HepG2 (cell line): ENCODE measurements around the gene PTPN22. TPM values are rescaled to one million over a fixed set of nuclear protein-coding genes. Genes with fewer than 3 reads are reported as not detected.

Source experiments
- CEBPB ChIP-seq: IDR thresholded peaks from 2 replicates; pipeline ENCODE4 v1.6.1; 2011; ENCODE audit warnings: low read depth, low read length, improper control_type of control experiment, borderline replicate concordance
- FOXP1 ChIP-seq, 2 experiments: fragments of 450-650 bp in 1 of 2; IDR thresholded peaks; 2 replicates each; pipeline ENCODE4 v1.6.1; 2017 to 2018; ENCODE audit warnings: antibody characterized with exemption in 1 of 2
- KAT8 ChIP-seq: IDR thresholded peaks from 2 replicates; pipeline ENCODE4 v1.6.1; 2016; ENCODE audit warnings: missing genetic modification reagents, missing compliant biosample characterization
- SRSF4 ChIP-seq: fragments of 200-400 bp; formaldehyde crosslinking; IDR thresholded peaks from one replicate; pipeline ENCODE4 v1.6.1; 2018; ENCODE audit warnings: mild to moderate bottlenecking, low read depth, low read length, moderate library complexity; ENCODE audit not compliant: poor library complexity, severe bottlenecking
- ZNF44 ChIP-seq: sonication (generic); formaldehyde crosslinking; IDR thresholded peaks from 2 replicates; pipeline ENCODE4 v1.5.1; 2020; ENCODE audit warnings: mild to moderate bottlenecking, missing genetic modification reagents
- ZNF792 ChIP-seq: IDR thresholded peaks from 2 replicates; pipeline ENCODE4 v1.6.1; 2016
- polyA plus RNA-seq, 8 experiments: library from polyadenylated mRNA; depleted of rRNA in 3 of 8; stranded (reverse) in 7 of 8; unstranded in 1 of 8; fragments of >200 nt; fragmentation: Illumina TruSeq in 4 of 8; extraction: Trizol in 4 of 8; gene quantifications; 2 replicates each; pipeline versions ENCODE4 v1.2.1 to v1.2.3, GENCODE V29; 2011 to 2016; ENCODE audit warnings: low read depth in 4 of 8, missing spikeins in 1 of 8, mixed read lengths in 1 of 8; ENCODE audit not compliant: insufficient read depth in 1 of 8
- total RNA-seq, 5 experiments: library from RNA; depleted of rRNA; stranded (reverse); fragments of >200 nt; fragmentation: Illumina TruSeq; extraction: Trizol; gene quantifications; 2 replicates each; pipeline ENCODE4 v1.2.3, GENCODE V29; 2016; ENCODE audit warnings: low read depth in 1 of 5
- TF ChIP-seq, protein P1 (sequence below): IDR thresholded peaks from 2 replicates; pipeline ENCODE4 v1.6.1; 2016; ENCODE audit warnings: mild to moderate bottlenecking
- TF ChIP-seq, protein P2 (sequence below): sonication (generic); formaldehyde crosslinking; IDR thresholded peaks from 2 replicates; pipeline ENCODE4 v1.4.0; 2020; ENCODE audit warnings: missing genetic modification reagents
- TF ChIP-seq, protein P3 (sequence below): sonication (generic); formaldehyde crosslinking; IDR thresholded peaks from 2 replicates; pipeline ENCODE4 v1.9.0; 2021; ENCODE audit warnings: mild to moderate bottlenecking, missing genetic modification reagents
- TF ChIP-seq, protein P4 (sequence below): sonication (generic); formaldehyde crosslinking; IDR thresholded peaks from 2 replicates; pipeline ENCODE4 v1.9.0; 2021; ENCODE audit warnings: missing genetic modification reagents, borderline replicate concordance
- TF ChIP-seq, protein P5 (sequence below): sonication (generic); formaldehyde crosslinking; IDR thresholded peaks from 2 replicates; pipeline ENCODE4 v1.5.1; 2020; ENCODE audit warnings: mild to moderate bottlenecking, missing genetic modification reagents, borderline replicate concordance

Gene PTPN22
- total and polyA plus RNA-seq, 2 of the 13 experiments (the other 11 are each of a cell fraction or from before 2014, with no cell fraction given), result not detected

DNA sequence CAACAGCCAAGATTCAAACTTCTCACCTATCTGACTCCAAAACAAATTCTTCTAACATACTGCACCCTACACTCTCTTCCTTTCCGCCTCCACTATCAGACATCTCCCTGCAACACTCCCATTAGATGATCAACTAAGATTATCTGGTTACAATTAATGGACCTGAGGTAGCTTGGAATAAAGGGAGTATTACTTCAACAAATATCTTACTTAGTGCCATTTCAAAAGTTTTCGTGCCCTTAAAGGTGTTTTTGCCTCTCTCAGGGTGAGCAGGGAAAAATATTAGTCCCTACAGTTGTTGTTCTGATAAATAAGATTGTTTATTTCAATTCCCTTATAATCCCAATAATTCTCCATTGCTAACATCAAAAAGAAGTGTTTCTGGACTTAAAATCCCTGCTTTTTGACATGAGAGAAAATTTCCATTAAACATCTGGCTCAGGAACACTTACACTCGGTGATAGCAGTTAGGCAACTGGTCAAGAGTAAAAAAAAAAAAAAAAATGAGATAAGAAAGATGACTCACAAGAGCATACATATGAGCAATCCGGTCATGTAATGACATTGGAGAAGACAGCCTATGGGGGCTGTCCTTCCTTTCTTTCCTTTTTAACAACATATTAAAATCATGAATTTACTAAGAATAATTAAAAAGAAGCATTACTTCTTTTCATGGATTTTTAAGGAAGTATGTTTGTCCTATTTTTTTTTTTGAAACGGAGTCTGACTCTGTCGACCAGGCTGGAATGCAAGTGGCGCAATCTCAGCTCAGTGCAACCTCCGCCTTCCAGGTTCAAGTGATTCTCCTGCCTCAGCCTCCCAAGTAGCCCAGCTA is 66.9 kb downstream of the PTPN22 start (continued):
- TF ChIP-seq, protein P1, sequence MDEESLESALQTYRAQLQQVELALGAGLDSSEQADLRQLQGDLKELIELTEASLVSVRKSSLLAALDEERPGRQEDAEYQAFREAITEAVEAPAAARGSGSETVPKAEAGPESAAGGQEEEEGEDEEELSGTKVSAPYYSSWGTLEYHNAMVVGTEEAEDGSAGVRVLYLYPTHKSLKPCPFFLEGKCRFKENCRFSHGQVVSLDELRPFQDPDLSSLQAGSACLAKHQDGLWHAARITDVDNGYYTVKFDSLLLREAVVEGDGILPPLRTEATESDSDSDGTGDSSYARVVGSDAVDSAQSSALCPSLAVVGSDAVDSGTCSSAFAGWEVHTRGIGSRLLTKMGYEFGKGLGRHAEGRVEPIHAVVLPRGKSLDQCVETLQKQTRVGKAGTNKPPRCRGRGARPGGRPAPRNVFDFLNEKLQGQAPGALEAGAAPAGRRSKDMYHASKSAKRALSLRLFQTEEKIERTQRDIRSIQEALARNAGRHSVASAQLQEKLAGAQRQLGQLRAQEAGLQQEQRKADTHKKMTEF (CRISPR knock-in tag), result 0 out of 2 replicates have a peak, but pooled peaks have one; percentile 25
- peak; percentile 54 for TF ChIP-seq CEBPB
- TF ChIP-seq, protein P2, sequence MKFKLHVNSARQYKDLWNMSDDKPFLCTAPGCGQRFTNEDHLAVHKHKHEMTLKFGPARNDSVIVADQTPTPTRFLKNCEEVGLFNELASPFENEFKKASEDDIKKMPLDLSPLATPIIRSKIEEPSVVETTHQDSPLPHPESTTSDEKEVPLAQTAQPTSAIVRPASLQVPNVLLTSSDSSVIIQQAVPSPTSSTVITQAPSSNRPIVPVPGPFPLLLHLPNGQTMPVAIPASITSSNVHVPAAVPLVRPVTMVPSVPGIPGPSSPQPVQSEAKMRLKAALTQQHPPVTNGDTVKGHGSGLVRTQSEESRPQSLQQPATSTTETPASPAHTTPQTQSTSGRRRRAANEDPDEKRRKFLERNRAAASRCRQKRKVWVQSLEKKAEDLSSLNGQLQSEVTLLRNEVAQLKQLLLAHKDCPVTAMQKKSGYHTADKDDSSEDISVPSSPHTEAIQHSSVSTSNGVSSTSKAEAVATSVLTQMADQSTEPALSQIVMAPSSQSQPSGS (CRISPR knock-in tag), result no peak
- TF ChIP-seq, protein P3, sequence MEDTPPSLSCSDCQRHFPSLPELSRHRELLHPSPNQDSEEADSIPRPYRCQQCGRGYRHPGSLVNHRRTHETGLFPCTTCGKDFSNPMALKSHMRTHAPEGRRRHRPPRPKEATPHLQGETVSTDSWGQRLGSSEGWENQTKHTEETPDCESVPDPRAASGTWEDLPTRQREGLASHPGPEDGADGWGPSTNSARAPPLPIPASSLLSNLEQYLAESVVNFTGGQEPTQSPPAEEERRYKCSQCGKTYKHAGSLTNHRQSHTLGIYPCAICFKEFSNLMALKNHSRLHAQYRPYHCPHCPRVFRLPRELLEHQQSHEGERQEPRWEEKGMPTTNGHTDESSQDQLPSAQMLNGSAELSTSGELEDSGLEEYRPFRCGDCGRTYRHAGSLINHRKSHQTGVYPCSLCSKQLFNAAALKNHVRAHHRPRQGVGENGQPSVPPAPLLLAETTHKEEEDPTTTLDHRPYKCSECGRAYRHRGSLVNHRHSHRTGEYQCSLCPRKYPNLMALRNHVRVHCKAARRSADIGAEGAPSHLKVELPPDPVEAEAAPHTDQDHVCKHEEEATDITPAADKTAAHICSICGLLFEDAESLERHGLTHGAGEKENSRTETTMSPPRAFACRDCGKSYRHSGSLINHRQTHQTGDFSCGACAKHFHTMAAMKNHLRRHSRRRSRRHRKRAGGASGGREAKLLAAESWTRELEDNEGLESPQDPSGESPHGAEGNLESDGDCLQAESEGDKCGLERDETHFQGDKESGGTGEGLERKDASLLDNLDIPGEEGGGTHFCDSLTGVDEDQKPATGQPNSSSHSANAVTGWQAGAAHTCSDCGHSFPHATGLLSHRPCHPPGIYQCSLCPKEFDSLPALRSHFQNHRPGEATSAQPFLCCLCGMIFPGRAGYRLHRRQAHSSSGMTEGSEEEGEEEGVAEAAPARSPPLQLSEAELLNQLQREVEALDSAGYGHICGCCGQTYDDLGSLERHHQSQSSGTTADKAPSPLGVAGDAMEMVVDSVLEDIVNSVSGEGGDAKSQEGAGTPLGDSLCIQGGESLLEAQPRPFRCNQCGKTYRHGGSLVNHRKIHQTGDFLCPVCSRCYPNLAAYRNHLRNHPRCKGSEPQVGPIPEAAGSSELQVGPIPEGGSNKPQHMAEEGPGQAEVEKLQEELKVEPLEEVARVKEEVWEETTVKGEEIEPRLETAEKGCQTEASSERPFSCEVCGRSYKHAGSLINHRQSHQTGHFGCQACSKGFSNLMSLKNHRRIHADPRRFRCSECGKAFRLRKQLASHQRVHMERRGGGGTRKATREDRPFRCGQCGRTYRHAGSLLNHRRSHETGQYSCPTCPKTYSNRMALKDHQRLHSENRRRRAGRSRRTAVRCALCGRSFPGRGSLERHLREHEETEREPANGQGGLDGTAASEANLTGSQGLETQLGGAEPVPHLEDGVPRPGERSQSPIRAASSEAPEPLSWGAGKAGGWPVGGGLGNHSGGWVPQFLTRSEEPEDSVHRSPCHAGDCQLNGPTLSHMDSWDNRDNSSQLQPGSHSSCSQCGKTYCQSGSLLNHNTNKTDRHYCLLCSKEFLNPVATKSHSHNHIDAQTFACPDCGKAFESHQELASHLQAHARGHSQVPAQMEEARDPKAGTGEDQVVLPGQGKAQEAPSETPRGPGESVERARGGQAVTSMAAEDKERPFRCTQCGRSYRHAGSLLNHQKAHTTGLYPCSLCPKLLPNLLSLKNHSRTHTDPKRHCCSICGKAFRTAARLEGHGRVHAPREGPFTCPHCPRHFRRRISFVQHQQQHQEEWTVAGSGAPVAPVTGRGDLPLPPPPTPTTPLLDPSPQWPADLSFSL (CRISPR knock-in tag), result no peak
- peak; percentile 99 for TF ChIP-seq ZNF792 (CRISPR knock-in tag)
- TF ChIP-seq SRSF4, result no peak
- TF ChIP-seq, protein P4, sequence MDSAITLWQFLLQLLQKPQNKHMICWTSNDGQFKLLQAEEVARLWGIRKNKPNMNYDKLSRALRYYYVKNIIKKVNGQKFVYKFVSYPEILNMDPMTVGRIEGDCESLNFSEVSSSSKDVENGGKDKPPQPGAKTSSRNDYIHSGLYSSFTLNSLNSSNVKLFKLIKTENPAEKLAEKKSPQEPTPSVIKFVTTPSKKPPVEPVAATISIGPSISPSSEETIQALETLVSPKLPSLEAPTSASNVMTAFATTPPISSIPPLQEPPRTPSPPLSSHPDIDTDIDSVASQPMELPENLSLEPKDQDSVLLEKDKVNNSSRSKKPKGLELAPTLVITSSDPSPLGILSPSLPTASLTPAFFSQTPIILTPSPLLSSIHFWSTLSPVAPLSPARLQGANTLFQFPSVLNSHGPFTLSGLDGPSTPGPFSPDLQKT (CRISPR knock-in tag), result no peak
- TF ChIP-seq, protein P5, sequence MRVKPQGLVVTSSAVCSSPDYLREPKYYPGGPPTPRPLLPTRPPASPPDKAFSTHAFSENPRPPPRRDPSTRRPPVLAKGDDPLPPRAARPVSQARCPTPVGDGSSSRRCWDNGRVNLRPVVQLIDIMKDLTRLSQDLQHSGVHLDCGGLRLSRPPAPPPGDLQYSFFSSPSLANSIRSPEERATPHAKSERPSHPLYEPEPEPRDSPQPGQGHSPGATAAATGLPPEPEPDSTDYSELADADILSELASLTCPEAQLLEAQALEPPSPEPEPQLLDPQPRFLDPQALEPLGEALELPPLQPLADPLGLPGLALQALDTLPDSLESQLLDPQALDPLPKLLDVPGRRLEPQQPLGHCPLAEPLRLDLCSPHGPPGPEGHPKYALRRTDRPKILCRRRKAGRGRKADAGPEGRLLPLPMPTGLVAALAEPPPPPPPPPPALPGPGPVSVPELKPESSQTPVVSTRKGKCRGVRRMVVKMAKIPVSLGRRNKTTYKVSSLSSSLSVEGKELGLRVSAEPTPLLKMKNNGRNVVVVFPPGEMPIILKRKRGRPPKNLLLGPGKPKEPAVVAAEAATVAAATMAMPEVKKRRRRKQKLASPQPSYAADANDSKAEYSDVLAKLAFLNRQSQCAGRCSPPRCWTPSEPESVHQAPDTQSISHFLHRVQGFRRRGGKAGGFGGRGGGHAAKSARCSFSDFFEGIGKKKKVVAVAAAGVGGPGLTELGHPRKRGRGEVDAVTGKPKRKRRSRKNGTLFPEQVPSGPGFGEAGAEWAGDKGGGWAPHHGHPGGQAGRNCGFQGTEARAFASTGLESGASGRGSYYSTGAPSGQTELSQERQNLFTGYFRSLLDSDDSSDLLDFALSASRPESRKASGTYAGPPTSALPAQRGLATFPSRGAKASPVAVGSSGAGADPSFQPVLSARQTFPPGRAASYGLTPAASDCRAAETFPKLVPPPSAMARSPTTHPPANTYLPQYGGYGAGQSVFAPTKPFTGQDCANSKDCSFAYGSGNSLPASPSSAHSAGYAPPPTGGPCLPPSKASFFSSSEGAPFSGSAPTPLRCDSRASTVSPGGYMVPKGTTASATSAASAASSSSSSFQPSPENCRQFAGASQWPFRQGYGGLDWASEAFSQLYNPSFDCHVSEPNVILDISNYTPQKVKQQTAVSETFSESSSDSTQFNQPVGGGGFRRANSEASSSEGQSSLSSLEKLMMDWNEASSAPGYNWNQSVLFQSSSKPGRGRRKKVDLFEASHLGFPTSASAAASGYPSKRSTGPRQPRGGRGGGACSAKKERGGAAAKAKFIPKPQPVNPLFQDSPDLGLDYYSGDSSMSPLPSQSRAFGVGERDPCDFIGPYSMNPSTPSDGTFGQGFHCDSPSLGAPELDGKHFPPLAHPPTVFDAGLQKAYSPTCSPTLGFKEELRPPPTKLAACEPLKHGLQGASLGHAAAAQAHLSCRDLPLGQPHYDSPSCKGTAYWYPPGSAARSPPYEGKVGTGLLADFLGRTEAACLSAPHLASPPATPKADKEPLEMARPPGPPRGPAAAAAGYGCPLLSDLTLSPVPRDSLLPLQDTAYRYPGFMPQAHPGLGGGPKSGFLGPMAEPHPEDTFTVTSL (CRISPR knock-in tag), result peak; percentile 33; the same call in 1 of the 2 replicates
- no peak for TF ChIP-seq ZNF44
- TF ChIP-seq KAT8, result no peak
- no peak for TF ChIP-seq FOXP1 (IDR thresholded peaks at IDR 0.05)
- no peak for TF ChIP-seq FOXP1 (CRISPR knock-in tag; IDR thresholded peaks at IDR 0.05)
